Measurements from ENCODE around the gene DDX41.

DDX41 gene

GRCh38 chr5:177502886-177503285 lies 13.9 kb downstream of the DDX41 start:
- Histone ChIP-seq H3K79me2 (ENCODE audit: low read length) (no peaks in the 10 kb centered on the region), H3F3A (ENCODE audit: insufficient read depth, low read length) (peaks cover 14% of the 10 kb centered on the region), H3K36me3 (replicated peaks; ENCODE audit: insufficient read depth, low read length) (no peaks in the 10 kb centered on the region), H2AFZ (ENCODE audit: low read length) (no peak overlapping the region), H3K9me2 (replicated peaks; ENCODE audit: insufficient read depth, low read length) (no peaks in the 10 kb centered on the region), H3K27me3 (replicated peaks; ENCODE audit: insufficient read depth, low read length) (peaks cover 19% of the 10 kb centered on the region), H3K4me2 (ENCODE audit: low read depth, low read length) (peak overlapping the region; percentile 57; the same call in 1 of the 2 replicates), H4K20me1 (ENCODE audit: insufficient read depth, low read length) (no peaks in the 10 kb centered on the region; the same call in 1 of the 2 replicates), H3K9ac (ENCODE audit: low read length) (no peak overlapping the region), H3K4me3 (ENCODE audit: low read length) (no peak overlapping the region), H3K9me3 (replicated peaks; ENCODE audit: insufficient read depth, low read length) (no peaks in the 10 kb centered on the region), H3K4me1 (ENCODE audit: low read length) (peaks cover 20% of the 10 kb centered on the region), H3K27ac (ENCODE audit: low read length) (no peak overlapping the region)
- DNase-seq: no peak
- no peak for TF ChIP-seq EZH2phosphoT487 (IDR thresholded peaks at IDR 0.05; ENCODE audit: low read length)
- TF ChIP-seq EZH2 (optimal IDR thresholded peaks at IDR 0.05; ENCODE audit: low read depth, low read length): no peak
- TF ChIP-seq CTCF (IDR thresholded peaks at IDR 0.05; ENCODE audit: low read length): no peak

GRCh38 chr5:177501874-177502678 lies 14.7 kb downstream of the DDX41 start:
- H3F3A ChIP-seq (ENCODE audit: insufficient read depth, low read length): peaks cover 14% of the 10 kb centered on the region
- H3K9me2 ChIP-seq (replicated peaks; ENCODE audit: insufficient read depth, low read length): no peaks in the 10 kb centered on the region
- H2AFZ ChIP-seq (ENCODE audit: low read length): no peak overlapping the region
- H3K36me3 ChIP-seq (replicated peaks; ENCODE audit: insufficient read depth, low read length): no peaks in the 10 kb centered on the region
- peaks cover 21% of the 10 kb centered on the region for H3K27me3 ChIP-seq (replicated peaks; ENCODE audit: insufficient read depth, low read length)
- no peaks in the 10 kb centered on the region; the same call in 1 of the 2 replicates for H4K20me1 ChIP-seq (ENCODE audit: insufficient read depth, low read length)
- peak overlapping the region; percentile 57 for H3K4me2 ChIP-seq (ENCODE audit: low read depth, low read length)
- H3K4me3 ChIP-seq (ENCODE audit: low read length): no peak overlapping the region
- no peaks in the 10 kb centered on the region for H3K9me3 ChIP-seq (replicated peaks; ENCODE audit: insufficient read depth, low read length)
- no peak overlapping the region for H3K9ac ChIP-seq (ENCODE audit: low read length)
- peak; percentile 22 for DNase-seq
- H3K4me1 ChIP-seq (ENCODE audit: low read length): peaks cover 22% of the 10 kb centered on the region
- H3K79me2 ChIP-seq (ENCODE audit: low read length): no peaks in the 10 kb centered on the region
- no peak overlapping the region for H3K27ac ChIP-seq (ENCODE audit: low read length)
- TF ChIP-seq EZH2phosphoT487 (IDR thresholded peaks at IDR 0.05; ENCODE audit: low read length) (0 out of 2 replicates have a peak, but pooled peaks have one; percentile 60), EZH2 (optimal IDR thresholded peaks at IDR 0.05; ENCODE audit: low read depth, low read length) (no peak)

GRCh38 chr5:177500685-177501522 lies 15.9 kb downstream of the DDX41 start:
- Histone ChIP-seq H3K9ac (ENCODE audit: low read length) (no peak overlapping the region), H2AFZ (ENCODE audit: low read length) (no peak overlapping the region), H3K4me1 (ENCODE audit: low read length) (peaks cover 22% of the 10 kb centered on the region), H3K36me3 (replicated peaks; ENCODE audit: insufficient read depth, low read length) (no peaks in the 10 kb centered on the region), H3K9me3 (replicated peaks; ENCODE audit: insufficient read depth, low read length) (no peaks in the 10 kb centered on the region), H4K20me1 (ENCODE audit: insufficient read depth, low read length) (no peaks in the 10 kb centered on the region; the same call in 1 of the 2 replicates), H3K4me3 (ENCODE audit: low read length) (no peak overlapping the region), H3F3A (ENCODE audit: insufficient read depth, low read length) (peaks cover 14% of the 10 kb centered on the region), H3K9me2 (replicated peaks; ENCODE audit: insufficient read depth, low read length) (no peaks in the 10 kb centered on the region), H3K79me2 (ENCODE audit: low read length) (no peaks in the 10 kb centered on the region), H3K27me3 (replicated peaks; ENCODE audit: insufficient read depth, low read length) (peaks cover 21% of the 10 kb centered on the region), H3K4me2 (ENCODE audit: low read depth, low read length) (peak overlapping the region; percentile 14; the same call in 1 of the 2 replicates), H3K27ac (ENCODE audit: low read length) (no peak overlapping the region)
- TF ChIP-seq EZH2 (optimal IDR thresholded peaks at IDR 0.05; ENCODE audit: low read depth, low read length): no peak
- peak; percentile 93 for TF ChIP-seq CTCF (IDR thresholded peaks at IDR 0.05; ENCODE audit: low read length)
- no peak for TF ChIP-seq EZH2phosphoT487 (IDR thresholded peaks at IDR 0.05; ENCODE audit: low read length)
- peak; percentile 71 for DNase-seq

Measured in MM.1S (cell line).